Fibroblast of skin of scalp (primary cell): ENCODE results near the gene ORAI2.
A peak's percentile ranks its signal among the peaks of the same experiment; 100 is the strongest.
"Not testable (repeated sequence)": the region's sequence is repeated elsewhere in the genome, so short reads cannot be mapped to it uniquely, and the experiment has no call there.

Source experiments
- DNase-seq: peaks from one replicate; pipeline ENCODE4 v3.0.0-alpha.2; 2013

The ORAI2 gene

GRCh38 chr7:102447311-102447710 lies 13.9 kb downstream of the ORAI2 start:
- no peak for DNase-seq

- DNase-seq: no peak
These were observed 15.8 kb downstream of the ORAI2 start for GRCh38 chr7:102449136-102449535.

- DNase-seq: no peak
These were observed 16.9 kb downstream of the ORAI2 start for GRCh38 chr7:102450242-102450641.

GRCh38 chr7:102451371-102452054 lies 18.1 kb downstream of the ORAI2 start:
- no peak for DNase-seq

GRCh38 chr7:102452451-102452850 lies 19.1 kb downstream of the ORAI2 start:
- DNase-seq: no peak

GRCh38 chr7:102453319-102453718 lies 19.9 kb downstream of the ORAI2 start:
- DNase-seq: no peak

GRCh38 chr7:102454468-102454867 lies 21.1 kb downstream of the ORAI2 start:
- DNase-seq: no peak

GRCh38 chr7:102454932-102455331 lies 21.6 kb downstream of the ORAI2 start:
- not testable (repeated sequence) for DNase-seq

GRCh38 chr7:102455596-102455995 lies 22.2 kb downstream of the ORAI2 start:
- DNase-seq: no peak

- DNase-seq: no peak
These were observed 23.0 kb downstream of the ORAI2 start for GRCh38 chr7:102456327-102456726.

GRCh38 chr7:102457352-102457924 lies 24.1 kb downstream of the ORAI2 start:
- DNase-seq: no peak

- no peak for DNase-seq
These were observed 26.0 kb downstream of the ORAI2 start for GRCh38 chr7:102459221-102459844.

GRCh38 chr7:102460467-102460866 lies 27.1 kb downstream of the ORAI2 start:
- no peak for DNase-seq

GRCh38 chr7:102463841-102464576 lies 30.6 kb downstream of the ORAI2 start:
- DNase-seq: no peak

- DNase-seq: peak; percentile 93
These were observed 31.4 kb downstream of the ORAI2 start, which contains the start of the genes ALKBH4 and LRWD1 for GRCh38 chr7:102464577-102465280. TSS of gene ALKBH4 (minus strand) at chr7:102464863. CDS start at chr7:102464836, 27 bp downstream. TSS of gene LRWD1 (plus strand) at chr7:102464984. CDS start at chr7:102465081, 97 bp downstream.

GRCh38 chr7:102466097-102466496 lies 32.7 kb downstream of the ORAI2 start:
- DNase-seq: no peak

GRCh38 chr7:102467581-102468477 lies 34.5 kb downstream of the ORAI2 start:
- no peak for DNase-seq

GRCh38 chr7:102468478-102469350 lies 35.3 kb downstream of the ORAI2 start:
- no peak for DNase-seq

- no peak for DNase-seq
These were observed 36.1 kb downstream of the ORAI2 start for GRCh38 chr7:102469351-102469971.
